MM.1S (cell line): ENCODE measurements around the gene PPM1F.

Experiments used
- DNase-seq: peaks from one replicate; pipeline ENCODE4 v3.0.0-alpha.2; 2015
- H2AFZ ChIP-seq: fragments of 300-600 bp; sonication (generic); 2 replicates; pipeline ENCODE4 v1.6.0; 2016; ENCODE audit warnings: antibody characterized with exemption, low read length
- H3F3A ChIP-seq: fragments of 300-600 bp; sonication (generic); 2 replicates; pipeline ENCODE4 v1.6.1; 2016; ENCODE audit warnings: mild to moderate bottlenecking, antibody characterized with exemption, low read length, moderate library complexity, mixed read lengths; ENCODE audit not compliant: insufficient read depth
- H3K27ac ChIP-seq: fragments of 300-600 bp; sonication (generic); 2 replicates; pipeline ENCODE4 v1.5.1; 2016; ENCODE audit warnings: mild to moderate bottlenecking, low read length
- H3K27me3 ChIP-seq: fragments of 300-600 bp; sonication (generic); replicated peaks from 2 replicates; pipeline ENCODE4 v1.6.0; 2016; ENCODE audit warnings: low read length; ENCODE audit not compliant: insufficient read depth
- H3K36me3 ChIP-seq: fragments of 300-600 bp; sonication (generic); replicated peaks from 2 replicates; pipeline ENCODE4 v1.6.1; 2016; ENCODE audit warnings: mild to moderate bottlenecking, low read length, mixed read lengths; ENCODE audit not compliant: insufficient read depth
- H3K4me1 ChIP-seq: fragments of 300-600 bp; sonication (generic); 2 replicates; pipeline ENCODE4 v1.6.1; 2016; ENCODE audit warnings: low read length, mixed read lengths
- H3K4me2 ChIP-seq: fragments of 300-600 bp; sonication (generic); 2 replicates; pipeline ENCODE4 v1.6.0; 2016; ENCODE audit warnings: low read depth, low read length
- H3K4me3 ChIP-seq: fragments of 300-600 bp; sonication (generic); 2 replicates; pipeline ENCODE4 v1.5.1; 2016; ENCODE audit warnings: low read length, mixed read lengths
- H3K79me2 ChIP-seq: fragments of 300-600 bp; sonication (generic); 2 replicates; pipeline ENCODE4 v1.6.1; 2016; ENCODE audit warnings: mixed run types, low read length, mixed read lengths
- H3K9ac ChIP-seq: fragments of 300-600 bp; sonication (generic); 2 replicates; pipeline ENCODE4 v1.6.1; 2016; ENCODE audit warnings: low read length, mixed read lengths
- H3K9me2 ChIP-seq: fragments of 300-600 bp; sonication (generic); replicated peaks from 2 replicates; pipeline ENCODE4 v1.6.1; 2016; ENCODE audit warnings: mild to moderate bottlenecking, low read length, mixed read lengths; ENCODE audit not compliant: insufficient read depth
- H3K9me3 ChIP-seq: fragments of 300-600 bp; sonication (generic); replicated peaks from 2 replicates; pipeline ENCODE4 v1.6.1; 2016; ENCODE audit warnings: mild to moderate bottlenecking, low read length, mixed read lengths; ENCODE audit not compliant: insufficient read depth
- H4K20me1 ChIP-seq: fragments of 300-600 bp; sonication (generic); 2 replicates; pipeline ENCODE4 v1.6.1; 2016; ENCODE audit warnings: mild to moderate bottlenecking, low read length, moderate library complexity, mixed read lengths; ENCODE audit not compliant: insufficient read depth
- EZH2 ChIP-seq: fragments of 300-600 bp; sonication (generic); optimal IDR thresholded peaks from 2 replicates; pipeline ENCODE3; 2017; ENCODE audit warnings: low read depth, mild to moderate bottlenecking, antibody characterized with exemption, low read length, mixed read lengths
- EZH2phosphoT487 ChIP-seq: fragments of 300-600 bp; sonication (generic); IDR thresholded peaks from 2 replicates; pipeline ENCODE4 v1.6.1; 2018; ENCODE audit warnings: antibody characterized with exemption, low read length
- TF ChIP-seq, protein P1 (sequence below): fragments of 300-600 bp; sonication (generic); IDR thresholded peaks from 2 replicates; pipeline ENCODE4 v1.5.1; 2016; ENCODE audit warnings: antibody characterized with exemption, low read length, mixed read lengths

Gene PPM1F

DNA sequence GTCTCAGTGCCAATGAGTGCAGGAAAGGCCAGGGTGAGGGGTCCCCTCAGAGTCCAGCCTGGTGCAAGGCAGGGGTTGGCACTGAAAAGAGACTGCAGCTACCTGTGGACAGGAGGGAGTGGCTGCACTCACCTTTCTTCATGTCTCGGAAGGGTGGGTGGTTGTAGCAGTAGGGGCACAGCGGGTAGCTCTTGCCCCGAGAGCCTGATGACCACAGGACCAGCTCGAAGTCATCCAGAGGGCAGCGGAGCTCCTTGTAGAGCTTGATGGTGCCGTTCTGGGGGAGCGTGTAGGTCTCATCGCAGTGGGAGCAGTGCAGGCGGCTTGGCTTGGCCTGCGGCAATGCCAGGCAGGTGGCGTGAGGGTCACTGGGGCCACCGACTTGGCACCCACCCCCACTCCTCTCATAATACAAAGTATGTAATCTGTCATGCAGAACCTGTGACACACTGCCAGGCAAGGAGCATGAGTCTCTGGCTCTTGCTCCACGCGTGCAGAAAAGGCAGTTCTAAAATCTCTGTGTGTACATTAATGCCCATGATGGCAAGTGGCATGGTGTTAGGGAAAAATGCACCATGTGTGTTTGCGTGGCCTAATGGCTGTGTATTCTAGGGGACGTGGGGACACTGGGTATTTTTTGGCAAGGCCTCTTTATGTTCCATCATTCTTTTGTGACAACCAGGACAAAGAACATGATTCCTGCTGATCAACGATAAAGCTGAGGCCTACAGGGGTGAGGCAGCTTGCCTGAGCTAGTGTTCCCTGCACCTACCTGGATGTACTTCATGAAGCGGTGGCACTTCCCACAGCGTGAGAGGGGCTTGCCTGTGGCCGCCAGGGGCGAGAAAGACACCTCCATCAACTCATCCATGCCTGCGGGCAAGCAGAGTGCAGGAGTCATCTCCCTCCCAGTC is 6.0 kb upstream of the PPM1F start:
- Histone ChIP-seq H3K4me2 (no peak overlapping the region), H2AFZ (no peak overlapping the region), H3K27ac (no peak overlapping the region), H3K27me3 (no peaks in the 10 kb centered on the region), H3K9me3 (no peaks in the 10 kb centered on the region), H3K36me3 (no peaks in the 10 kb centered on the region), H3K79me2 (no peaks in the 10 kb centered on the region), H3K4me1 (no peaks in the 10 kb centered on the region), H4K20me1 (no peaks in the 10 kb centered on the region), H3K9ac (no peak overlapping the region), H3K4me3 (no peak overlapping the region), H3K9me2 (no peaks in the 10 kb centered on the region), H3F3A (no peaks in the 10 kb centered on the region)
- TF ChIP-seq EZH2phosphoT487 (no peak), EZH2 (no peak)
- TF ChIP-seq, protein P1, sequence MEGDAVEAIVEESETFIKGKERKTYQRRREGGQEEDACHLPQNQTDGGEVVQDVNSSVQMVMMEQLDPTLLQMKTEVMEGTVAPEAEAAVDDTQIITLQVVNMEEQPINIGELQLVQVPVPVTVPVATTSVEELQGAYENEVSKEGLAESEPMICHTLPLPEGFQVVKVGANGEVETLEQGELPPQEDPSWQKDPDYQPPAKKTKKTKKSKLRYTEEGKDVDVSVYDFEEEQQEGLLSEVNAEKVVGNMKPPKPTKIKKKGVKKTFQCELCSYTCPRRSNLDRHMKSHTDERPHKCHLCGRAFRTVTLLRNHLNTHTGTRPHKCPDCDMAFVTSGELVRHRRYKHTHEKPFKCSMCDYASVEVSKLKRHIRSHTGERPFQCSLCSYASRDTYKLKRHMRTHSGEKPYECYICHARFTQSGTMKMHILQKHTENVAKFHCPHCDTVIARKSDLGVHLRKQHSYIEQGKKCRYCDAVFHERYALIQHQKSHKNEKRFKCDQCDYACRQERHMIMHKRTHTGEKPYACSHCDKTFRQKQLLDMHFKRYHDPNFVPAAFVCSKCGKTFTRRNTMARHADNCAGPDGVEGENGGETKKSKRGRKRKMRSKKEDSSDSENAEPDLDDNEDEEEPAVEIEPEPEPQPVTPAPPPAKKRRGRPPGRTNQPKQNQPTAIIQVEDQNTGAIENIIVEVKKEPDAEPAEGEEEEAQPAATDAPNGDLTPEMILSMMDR, result no peak
- DNase-seq, result no peak

DNA sequence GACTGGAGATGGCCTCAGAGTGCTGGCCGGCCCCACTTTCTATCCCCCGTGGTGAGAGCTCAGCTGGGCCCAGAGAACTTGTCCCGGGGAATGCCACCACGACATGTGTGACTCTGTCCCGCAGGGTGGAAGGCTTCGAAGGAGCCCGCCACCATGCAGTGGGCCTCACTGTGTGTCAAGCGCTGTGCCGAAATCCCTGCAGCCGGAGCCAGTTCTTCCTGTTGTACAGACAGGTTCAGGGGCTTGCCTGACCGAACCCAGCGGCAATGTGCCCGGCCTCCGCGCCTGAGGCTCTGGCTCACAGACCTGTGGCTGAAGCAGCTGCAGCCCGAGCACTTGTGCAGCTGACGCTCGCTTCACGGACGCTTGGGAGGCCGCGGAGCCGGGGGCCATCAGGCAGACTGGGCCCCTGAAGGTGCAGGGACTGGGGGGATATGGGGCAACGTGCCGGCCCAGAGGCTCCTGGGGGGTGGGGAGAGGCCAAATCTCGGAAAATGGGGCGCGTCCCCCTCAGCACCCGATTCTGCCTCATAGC is 650 bp downstream of the PPM1F start:
- H3K27ac ChIP-seq, result no peak overlapping the region
- peak; percentile 15 for DNase-seq

DNA sequence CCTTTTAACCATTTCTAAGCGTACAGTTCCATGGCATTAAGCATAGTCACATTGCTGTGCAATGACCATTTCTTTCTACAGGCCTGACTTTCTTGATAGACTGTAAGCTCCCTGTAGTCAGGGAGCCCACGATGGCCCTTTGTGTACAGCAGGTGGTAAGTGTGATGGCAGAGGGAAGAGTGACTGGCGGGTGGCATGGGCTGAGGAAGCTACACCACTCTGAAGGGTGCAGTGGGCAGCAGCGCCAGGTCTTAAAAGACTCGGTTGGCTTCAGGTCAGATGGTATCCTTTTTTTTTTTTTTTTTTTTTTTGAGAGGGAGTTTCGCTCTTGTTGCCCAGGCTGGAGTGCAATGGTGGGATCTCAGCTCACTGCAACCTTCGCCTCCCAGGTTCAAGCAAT is 1.6 kb downstream of the PPM1F start:
- no peak overlapping the region for H3K4me2 ChIP-seq
- no peak overlapping the region for H3K27ac ChIP-seq
- H2AFZ ChIP-seq, result no peak overlapping the region
- H3K4me1 ChIP-seq, result peaks cover 3% of the 10 kb centered on the region; the same call in 1 of the 2 replicates
- no peaks in the 10 kb centered on the region for H3K9me2 ChIP-seq
- no peaks in the 10 kb centered on the region for H3F3A ChIP-seq
- no peak overlapping the region for H3K4me3 ChIP-seq
- no peak for TF ChIP-seq EZH2phosphoT487
- no peak for TF ChIP-seq EZH2
- TF ChIP-seq, protein P1, result no peak
- no peak for DNase-seq
- no peaks in the 10 kb centered on the region for H3K36me3 ChIP-seq
- H3K79me2 ChIP-seq, result no peaks in the 10 kb centered on the region
- no peak overlapping the region for H3K9ac ChIP-seq
- no peaks in the 10 kb centered on the region for H4K20me1 ChIP-seq
- H3K27me3 ChIP-seq, result no peaks in the 10 kb centered on the region
- H3K9me3 ChIP-seq, result no peaks in the 10 kb centered on the region

More for the DNA sequence above, 650 bp downstream of the PPM1F start:
- H3K9ac ChIP-seq, result peak overlapping the region; percentile 45; the same call in 1 of the 2 replicates
- H3K4me3 ChIP-seq, result peak overlapping the region; percentile 76
- H3K79me2 ChIP-seq, result no peaks in the 10 kb centered on the region
- H3K4me2 ChIP-seq, result peak overlapping the region; percentile 96
- no peaks in the 10 kb centered on the region for H3K36me3 ChIP-seq
- H4K20me1 ChIP-seq, result no peaks in the 10 kb centered on the region
- peak overlapping the region; percentile 88 for H2AFZ ChIP-seq
- H3K27me3 ChIP-seq, result no peaks in the 10 kb centered on the region
- peaks cover 3% of the 10 kb centered on the region; the same call in 1 of the 2 replicates for H3K4me1 ChIP-seq
- H3K9me3 ChIP-seq, result no peaks in the 10 kb centered on the region
- TF ChIP-seq, protein P1, result no peak
- TF ChIP-seq EZH2, result no peak
- TF ChIP-seq EZH2phosphoT487, result no peak
- H3K9me2 ChIP-seq, result no peaks in the 10 kb centered on the region
- no peaks in the 10 kb centered on the region for H3F3A ChIP-seq
